DOHH2 (cell line): Measurements from ENCODE around the gene ENTPD5.

Source experiments
- H3F3A ChIP-seq: fragments of 200-600 bp; sonication (generic), shearing (Covaris generic); 2 replicates; pipeline ENCODE4 v1.6.0; 2016; ENCODE audit warnings: antibody characterized with exemption, mild to moderate bottlenecking; ENCODE audit not compliant: control insufficient read depth, insufficient read depth
- H3K27ac ChIP-seq: fragments of 200-600 bp; sonication (generic); 2 replicates; pipeline ENCODE4 v1.5.1; 2014; ENCODE audit warnings: low read depth, mild to moderate bottlenecking, low read length, moderate library complexity
- H3K27me3 ChIP-seq: fragments of 200-600 bp; sonication (generic); 2 replicates; pipeline ENCODE4 v1.6.1; 2014; ENCODE audit warnings: mild to moderate bottlenecking, low read length, mixed read lengths; ENCODE audit not compliant: control insufficient read depth
- H3K36me3 ChIP-seq: fragments of 200-600 bp; sonication (generic); 2 replicates; pipeline ENCODE4 v1.6.1; 2014; ENCODE audit warnings: mild to moderate bottlenecking, low read length, moderate library complexity, mixed read lengths; ENCODE audit not compliant: control insufficient read depth
- H3K4me1 ChIP-seq: fragments of 200-600 bp; sonication (generic); 2 replicates; pipeline ENCODE4 v1.6.1; 2014; ENCODE audit warnings: mild to moderate bottlenecking, low read length, mixed read lengths; ENCODE audit not compliant: control insufficient read depth
- H3K4me2 ChIP-seq: fragments of 200-600 bp; sonication (generic); 2 replicates; pipeline ENCODE4 v1.6.0; 2014; ENCODE audit warnings: mild to moderate bottlenecking, low read length, moderate library complexity
- H3K4me3 ChIP-seq: fragments of 200-600 bp; sonication (generic); 2 replicates; pipeline ENCODE4 v1.5.1; 2014; ENCODE audit warnings: mild to moderate bottlenecking, low read length, mixed read lengths
- H3K79me2 ChIP-seq: fragments of 200-600 bp; sonication (generic); 2 replicates; pipeline ENCODE4 v1.6.1; 2014; ENCODE audit warnings: mild to moderate bottlenecking, low read length, mixed read lengths; ENCODE audit not compliant: control insufficient read depth
- H3K9me2 ChIP-seq: fragments of 200-600 bp; sonication (generic); replicated peaks from 2 replicates; pipeline ENCODE4 v1.6.1; 2014; ENCODE audit warnings: mild to moderate bottlenecking, low read length, mixed read lengths; ENCODE audit not compliant: control insufficient read depth
- H3K9me3 ChIP-seq: fragments of 200-600 bp; sonication (generic); 2 replicates; pipeline ENCODE4 v1.6.1; 2014; ENCODE audit warnings: antibody characterized with exemption, low read length, mixed read lengths; ENCODE audit not compliant: control insufficient read depth, insufficient read depth
- H4K20me1 ChIP-seq: fragments of 200-600 bp; sonication (generic); 2 replicates; pipeline ENCODE4 v1.6.0; 2014; ENCODE audit warnings: low read depth, mild to moderate bottlenecking, antibody characterized with exemption, low read length, moderate library complexity; ENCODE audit not compliant: control insufficient read depth, insufficient read depth
- EZH2phosphoT487 ChIP-seq: fragments of 200-600 bp; sonication (generic); IDR thresholded peaks from 2 replicates; pipeline ENCODE4 v1.6.1; 2017; ENCODE audit warnings: borderline replicate concordance, mild to moderate bottlenecking, antibody characterized with exemption, low read length, moderate library complexity, mixed read lengths
- TF ChIP-seq, protein P1 (sequence below): fragments of 200-600 bp; sonication (generic); IDR thresholded peaks from one replicate; pipeline ENCODE4 v1.5.1; 2014; ENCODE audit warnings: antibody characterized with exemption, mild to moderate bottlenecking, low read depth, low read length; ENCODE audit not compliant: poor library complexity, severe bottlenecking

ENTPD5 gene

DNA sequence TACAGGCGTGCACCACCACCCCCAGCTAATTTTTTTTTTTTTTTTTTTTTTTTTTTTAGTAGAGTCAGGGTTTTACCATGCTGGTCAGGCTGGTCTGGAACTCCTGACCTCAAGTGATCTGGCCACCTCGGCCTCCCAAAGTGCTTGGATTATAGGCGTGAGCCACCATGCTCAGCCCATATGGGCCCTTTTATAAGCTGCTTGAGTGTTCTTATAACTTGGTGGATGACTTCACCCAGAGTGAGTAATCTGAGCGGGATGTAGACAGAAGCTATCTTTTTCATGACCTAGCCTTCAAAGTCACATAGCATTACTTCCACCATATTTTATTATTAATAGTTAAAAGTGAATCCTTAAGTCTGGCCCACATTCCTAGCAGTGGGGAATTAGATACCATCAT, 16.5 kb upstream of the ENTPD5 start:
- H3K4me3 ChIP-seq = no peak overlapping the region
- H3K36me3 ChIP-seq = no peaks in the 10 kb centered on the region
- peaks cover 13% of the 10 kb centered on the region for H3F3A ChIP-seq
- peaks cover 10% of the 10 kb centered on the region for H3K4me1 ChIP-seq
- H4K20me1 ChIP-seq = no peaks in the 10 kb centered on the region
- H3K79me2 ChIP-seq = no peaks in the 10 kb centered on the region
- H3K27me3 ChIP-seq = no peaks in the 10 kb centered on the region
- TF ChIP-seq EZH2phosphoT487 = no peak
- TF ChIP-seq, protein P1, sequence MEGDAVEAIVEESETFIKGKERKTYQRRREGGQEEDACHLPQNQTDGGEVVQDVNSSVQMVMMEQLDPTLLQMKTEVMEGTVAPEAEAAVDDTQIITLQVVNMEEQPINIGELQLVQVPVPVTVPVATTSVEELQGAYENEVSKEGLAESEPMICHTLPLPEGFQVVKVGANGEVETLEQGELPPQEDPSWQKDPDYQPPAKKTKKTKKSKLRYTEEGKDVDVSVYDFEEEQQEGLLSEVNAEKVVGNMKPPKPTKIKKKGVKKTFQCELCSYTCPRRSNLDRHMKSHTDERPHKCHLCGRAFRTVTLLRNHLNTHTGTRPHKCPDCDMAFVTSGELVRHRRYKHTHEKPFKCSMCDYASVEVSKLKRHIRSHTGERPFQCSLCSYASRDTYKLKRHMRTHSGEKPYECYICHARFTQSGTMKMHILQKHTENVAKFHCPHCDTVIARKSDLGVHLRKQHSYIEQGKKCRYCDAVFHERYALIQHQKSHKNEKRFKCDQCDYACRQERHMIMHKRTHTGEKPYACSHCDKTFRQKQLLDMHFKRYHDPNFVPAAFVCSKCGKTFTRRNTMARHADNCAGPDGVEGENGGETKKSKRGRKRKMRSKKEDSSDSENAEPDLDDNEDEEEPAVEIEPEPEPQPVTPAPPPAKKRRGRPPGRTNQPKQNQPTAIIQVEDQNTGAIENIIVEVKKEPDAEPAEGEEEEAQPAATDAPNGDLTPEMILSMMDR = no peak
- H3K9me2 ChIP-seq = no peaks in the 10 kb centered on the region
- no peak overlapping the region for H3K27ac ChIP-seq
- no peaks in the 10 kb centered on the region for H3K9me3 ChIP-seq
- no peak overlapping the region for H3K4me2 ChIP-seq

DNA sequence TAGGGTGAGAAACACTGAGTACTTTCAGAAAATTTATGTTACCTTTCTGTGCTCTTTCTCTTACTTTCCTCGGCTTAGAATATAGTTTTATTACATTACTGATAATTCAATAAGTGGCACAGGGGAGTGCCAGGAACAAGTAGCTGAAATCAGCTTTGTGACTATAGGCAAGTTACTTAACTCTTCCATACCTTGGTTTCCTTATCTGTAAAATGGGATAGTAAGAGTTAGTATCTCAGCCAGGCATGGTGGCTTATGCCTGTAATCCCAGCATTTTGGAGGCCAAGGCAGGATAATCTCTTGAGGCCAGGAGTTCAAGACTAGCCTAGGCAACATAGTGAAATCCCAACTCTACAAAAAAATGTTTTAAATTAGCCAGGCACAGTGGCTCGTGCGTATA, 15.5 kb upstream of the ENTPD5 start:
- Histone ChIP-seq H3K9me3 (no peaks in the 10 kb centered on the region), H4K20me1 (no peaks in the 10 kb centered on the region), H3K4me3 (no peak overlapping the region), H3K27me3 (no peaks in the 10 kb centered on the region), H3K36me3 (no peaks in the 10 kb centered on the region), H3K4me1 (peaks cover 10% of the 10 kb centered on the region), H3K4me2 (no peak overlapping the region), H3K9me2 (no peaks in the 10 kb centered on the region), H3K79me2 (no peaks in the 10 kb centered on the region), H3K27ac (no peak overlapping the region), H3F3A (peaks cover 13% of the 10 kb centered on the region)
- TF ChIP-seq, protein P1 = no peak

DNA sequence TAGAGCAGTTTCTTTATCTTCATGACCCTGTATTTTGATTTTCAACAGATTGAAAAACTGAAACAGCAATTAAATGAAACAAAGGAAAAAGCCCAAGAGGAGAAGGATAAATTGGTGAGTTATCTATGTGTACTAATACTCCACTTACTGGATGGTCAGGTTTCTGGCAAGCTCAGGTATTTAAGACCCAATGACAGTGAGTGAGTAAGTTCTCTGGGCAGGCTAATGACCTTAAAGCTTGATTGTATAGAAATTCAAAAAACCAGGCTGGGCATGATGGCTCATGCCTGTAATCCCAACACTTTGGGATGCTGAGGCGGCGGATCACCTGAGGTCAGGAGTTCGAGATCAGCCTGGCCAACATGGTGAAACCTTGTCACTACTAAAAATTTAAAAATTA, 10.0 kb upstream of the ENTPD5 start:
- H3K79me2 ChIP-seq = no peaks in the 10 kb centered on the region
- H3K27ac ChIP-seq = no peak overlapping the region
- H3K9me3 ChIP-seq = no peaks in the 10 kb centered on the region
- H3K27me3 ChIP-seq = no peaks in the 10 kb centered on the region
- no peak overlapping the region for H3K4me3 ChIP-seq
- H3K4me1 ChIP-seq = peaks cover 10% of the 10 kb centered on the region
- H3K9me2 ChIP-seq = no peaks in the 10 kb centered on the region
- peaks cover 8% of the 10 kb centered on the region for H3F3A ChIP-seq
- TF ChIP-seq, protein P1 = no peak
- TF ChIP-seq EZH2phosphoT487 = no peak
- no peak overlapping the region for H3K4me2 ChIP-seq
- H3K36me3 ChIP-seq = no peaks in the 10 kb centered on the region
- H4K20me1 ChIP-seq = no peaks in the 10 kb centered on the region

- Histone ChIP-seq H3K4me3 (no peak overlapping the region), H3K4me1 (peaks cover 10% of the 10 kb centered on the region), H3K27ac (no peak overlapping the region), H3K9me2 (no peaks in the 10 kb centered on the region), H4K20me1 (no peaks in the 10 kb centered on the region), H3K79me2 (peaks cover 10% of the 10 kb centered on the region), H3K9me3 (no peaks in the 10 kb centered on the region), H3K27me3 (no peaks in the 10 kb centered on the region), H3F3A (no peaks in the 10 kb centered on the region), H3K4me2 (no peak overlapping the region), H3K36me3 (peaks cover 5% of the 10 kb centered on the region; the same call in 1 of the 2 replicates)
- TF ChIP-seq, protein P1 = no peak
- TF ChIP-seq EZH2phosphoT487 = no peak
These were observed 3.3 kb upstream of the ENTPD5 start for GRCh38 chr14:74022346-74022745.
